ENCODE data around the gene TMEM263.

DNA sequence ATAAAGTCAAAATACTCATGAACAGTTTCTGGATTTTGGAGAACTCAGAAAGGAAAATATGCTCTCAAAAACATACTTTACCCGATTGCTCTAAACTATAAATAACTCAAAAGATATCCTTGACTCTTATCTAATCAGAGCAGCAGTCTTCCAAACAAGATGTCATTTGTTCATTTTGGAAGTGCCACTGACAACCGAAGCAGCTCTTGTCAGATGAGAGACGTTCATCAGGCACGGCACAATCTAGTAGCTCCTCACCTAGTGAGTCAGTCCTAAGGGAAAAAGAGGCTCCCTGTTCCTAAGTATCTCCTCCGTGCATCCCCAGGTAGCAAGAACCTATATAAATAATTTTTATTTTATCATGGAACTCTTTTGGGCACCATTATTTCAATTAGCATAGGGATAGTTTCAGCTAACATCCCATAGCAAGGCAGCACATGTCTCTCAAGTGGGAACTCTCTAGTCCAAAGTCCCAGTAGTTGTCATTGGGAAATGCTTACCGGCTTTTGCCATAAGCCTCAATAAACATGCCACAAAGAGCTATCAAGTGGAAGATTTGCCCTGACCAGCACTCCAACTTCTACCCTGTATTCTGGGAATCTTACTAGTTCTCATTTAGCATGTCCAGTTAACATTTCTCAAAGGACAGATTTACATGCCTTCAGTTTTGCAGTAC, 14.1 kb upstream of the TMEM263 start:
- TF ChIP-seq POLR2AphosphoS5 (IDR thresholded peaks at IDR 0.05; ENCODE audit: low read depth, low read length) = no peak
- TF ChIP-seq, protein P1, sequence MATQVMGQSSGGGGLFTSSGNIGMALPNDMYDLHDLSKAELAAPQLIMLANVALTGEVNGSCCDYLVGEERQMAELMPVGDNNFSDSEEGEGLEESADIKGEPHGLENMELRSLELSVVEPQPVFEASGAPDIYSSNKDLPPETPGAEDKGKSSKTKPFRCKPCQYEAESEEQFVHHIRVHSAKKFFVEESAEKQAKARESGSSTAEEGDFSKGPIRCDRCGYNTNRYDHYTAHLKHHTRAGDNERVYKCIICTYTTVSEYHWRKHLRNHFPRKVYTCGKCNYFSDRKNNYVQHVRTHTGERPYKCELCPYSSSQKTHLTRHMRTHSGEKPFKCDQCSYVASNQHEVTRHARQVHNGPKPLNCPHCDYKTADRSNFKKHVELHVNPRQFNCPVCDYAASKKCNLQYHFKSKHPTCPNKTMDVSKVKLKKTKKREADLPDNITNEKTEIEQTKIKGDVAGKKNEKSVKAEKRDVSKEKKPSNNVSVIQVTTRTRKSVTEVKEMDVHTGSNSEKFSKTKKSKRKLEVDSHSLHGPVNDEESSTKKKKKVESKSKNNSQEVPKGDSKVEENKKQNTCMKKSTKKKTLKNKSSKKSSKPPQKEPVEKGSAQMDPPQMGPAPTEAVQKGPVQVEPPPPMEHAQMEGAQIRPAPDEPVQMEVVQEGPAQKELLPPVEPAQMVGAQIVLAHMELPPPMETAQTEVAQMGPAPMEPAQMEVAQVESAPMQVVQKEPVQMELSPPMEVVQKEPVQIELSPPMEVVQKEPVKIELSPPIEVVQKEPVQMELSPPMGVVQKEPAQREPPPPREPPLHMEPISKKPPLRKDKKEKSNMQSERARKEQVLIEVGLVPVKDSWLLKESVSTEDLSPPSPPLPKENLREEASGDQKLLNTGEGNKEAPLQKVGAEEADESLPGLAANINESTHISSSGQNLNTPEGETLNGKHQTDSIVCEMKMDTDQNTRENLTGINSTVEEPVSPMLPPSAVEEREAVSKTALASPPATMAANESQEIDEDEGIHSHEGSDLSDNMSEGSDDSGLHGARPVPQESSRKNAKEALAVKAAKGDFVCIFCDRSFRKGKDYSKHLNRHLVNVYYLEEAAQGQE (IDR thresholded peaks at IDR 0.05; ENCODE audit: insufficient read depth in 1 of 2, low read depth in 2 of 2, low read length in 2 of 2) = no peak
- TF ChIP-seq SIN3A (IDR thresholded peaks at IDR 0.05; ENCODE audit: borderline replicate concordance, insufficient read depth, low read length) = no peak
- TF ChIP-seq TAF1 (IDR thresholded peaks at IDR 0.05; ENCODE audit: borderline replicate concordance, insufficient read depth, low read length) = no peak
